K562 treated with DMSO at 1 percent for 48 hours (cell line): ENCODE data around the gene GASK1A. TPM values are rescaled to one million over a fixed set of nuclear protein-coding genes. Genes with fewer than 3 reads are reported as not detected.

Experiments
- total RNA-seq: library from RNA; unstranded; fragments of 300-600 nt; gene quantifications from 2 replicates; pipeline ENCODE4 v1.2.3, GENCODE V29; 2022; ENCODE audit warnings: low replicate concordance; ENCODE audit errors: extremely low read depth

GASK1A gene
- not detected in 2 replicates for total RNA-seq

DNA sequence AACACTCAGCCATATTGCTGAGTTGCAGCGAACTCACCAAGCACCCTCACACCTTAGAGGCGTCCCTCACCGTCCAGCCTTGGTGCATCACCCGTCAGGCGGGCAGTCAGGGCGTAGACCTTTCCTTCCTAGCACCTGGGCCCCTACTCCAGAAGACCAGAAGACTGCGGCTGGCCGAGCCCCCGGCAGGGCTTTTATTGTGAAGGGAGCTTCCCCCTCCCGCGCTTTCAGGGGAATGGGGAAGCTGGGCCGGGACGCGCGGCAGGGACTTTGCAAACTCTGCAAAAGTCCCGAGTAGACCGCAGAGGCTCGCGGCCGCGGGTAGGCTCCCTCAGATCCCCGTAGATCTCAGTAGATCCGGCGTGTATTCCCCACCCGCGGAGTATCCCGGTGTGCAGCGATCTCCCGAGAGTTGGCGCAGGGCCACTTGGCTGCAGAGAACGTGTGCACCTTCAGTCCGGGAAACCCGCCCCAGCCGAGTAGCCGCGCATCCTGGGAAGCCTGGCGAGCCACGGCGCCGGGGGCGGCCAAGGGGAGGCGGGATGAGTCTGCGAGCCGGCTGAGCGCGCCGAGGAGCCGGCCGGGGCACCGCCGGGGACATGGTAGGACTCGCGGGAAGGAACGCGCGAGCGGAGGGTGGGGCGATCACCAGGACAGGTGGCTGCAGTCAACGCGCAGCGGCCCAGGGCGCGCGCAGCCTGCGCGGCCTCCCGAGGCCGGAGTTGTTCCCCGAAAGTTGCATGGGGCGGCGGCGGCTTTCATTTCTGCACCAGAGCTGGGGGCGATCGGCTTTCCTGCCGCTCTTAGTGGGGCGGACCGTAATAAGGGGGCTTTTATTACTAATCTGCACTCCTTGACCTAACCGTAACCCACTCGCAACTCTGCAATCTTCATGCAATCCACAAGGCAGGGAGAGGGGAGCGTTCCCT lies at the start of gene GASK1A:
TSS of gene GASK1A (plus strand) at position 268 of the 929 bp plus-strand sequence. CDS start at position 600, 332 bp downstream.

DNA sequence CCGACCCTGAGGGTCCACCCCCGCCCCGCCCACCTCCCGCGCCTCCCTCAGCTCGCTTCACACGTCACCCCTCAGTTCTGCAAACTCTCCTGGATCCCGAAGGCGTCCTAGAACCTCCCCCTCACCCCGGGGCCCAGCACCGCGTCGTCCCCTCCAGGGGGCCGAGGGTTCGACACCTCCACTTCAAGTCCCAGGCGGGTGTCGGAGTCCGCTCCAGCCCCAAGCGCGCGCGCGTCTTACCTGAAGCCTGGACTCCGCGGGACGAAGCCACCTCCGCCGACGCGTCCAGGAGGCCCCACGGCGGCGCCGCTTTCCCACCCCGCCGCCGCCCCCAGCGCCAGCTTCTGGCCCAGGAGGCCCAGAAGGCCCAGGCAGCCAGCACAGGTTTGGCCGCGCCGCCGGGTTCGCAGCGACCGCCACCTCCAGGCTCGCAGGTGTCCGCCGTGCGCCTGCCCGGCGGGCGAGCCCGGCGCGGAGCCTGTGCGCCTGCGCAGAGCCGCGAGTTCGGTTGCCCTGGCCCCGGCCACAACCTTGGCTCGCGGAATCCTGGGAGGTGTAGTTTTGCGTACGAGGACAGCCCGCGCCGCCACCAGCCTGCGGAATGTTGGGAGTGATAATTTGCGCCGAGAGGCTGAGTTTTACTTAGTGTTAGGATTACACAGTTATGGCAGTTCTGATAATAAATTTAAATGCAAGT lies 126.6 kb downstream of the GASK1A start, which contains the start of gene POMGNT2:
TSS of gene POMGNT2 (minus strand) at position 484 of the 697 bp plus-strand sequence. CDS start 24,648 bp downstream, outside the sequence.

Other genes with a start within 250 kb of the GASK1A start
- gene CCDC13, start 206.1 kb upstream of the GASK1A start, total RNA-seq = not detected in 2 replicates
- not detected in 2 replicates for gene HIGD1A, start 174.8 kb upstream of the GASK1A start, total RNA-seq
- gene ACKR2, start 169.9 kb upstream of the GASK1A start, total RNA-seq = not detected in 2 replicates
- not detected in 2 replicates for gene CYP8B1, start 103.4 kb upstream of the GASK1A start, total RNA-seq
- gene ZNF662, start 73.2 kb upstream of the GASK1A start, total RNA-seq = not detected in 2 replicates
- gene POMGNT2, start 126.8 kb downstream of the GASK1A start, total RNA-seq = not detected in 2 replicates